AG08395 (cell line): ENCODE measurements around the gene SENP5.

ENCODE experiments used
- DNase-seq: peaks from one replicate; pipeline ENCODE4 v3.0.0; 2012; ENCODE audit warnings: mixed read lengths, low spot score

SENP5 gene

GRCh38 chr3:196883361-196883760 is 15.6 kb downstream of the SENP5 start:
- no peak for DNase-seq

- DNase-seq, result no peak
Measured at GRCh38 chr3:196886144-196886543, 18.4 kb downstream of the SENP5 start.

- no peak for DNase-seq
Measured at GRCh38 chr3:196889844-196890708, 22.4 kb downstream of the SENP5 start.

GRCh38 chr3:196894557-196895295 is 27.0 kb downstream of the SENP5 start:
- DNase-seq, result no peak

GRCh38 chr3:196896229-196896628 is 28.5 kb downstream of the SENP5 start:
- DNase-seq, result no peak

- no peak for DNase-seq
Measured at GRCh38 chr3:196901768-196902167, 34.0 kb downstream of the SENP5 start.

- DNase-seq, result no peak
Measured at GRCh38 chr3:196902296-196902695, 34.6 kb downstream of the SENP5 start.

- DNase-seq, result no peak
Measured at GRCh38 chr3:196903740-196904139, 36.0 kb downstream of the SENP5 start.

GRCh38 chr3:196914866-196915265 is 47.1 kb downstream of the SENP5 start:
- DNase-seq, result no peak

GRCh38 chr3:196915375-196915774 is 47.7 kb downstream of the SENP5 start:
- no peak for DNase-seq

- DNase-seq, result no peak
Measured at GRCh38 chr3:196916221-196916620, 48.5 kb downstream of the SENP5 start.

- no peak for DNase-seq
Measured at GRCh38 chr3:196916995-196917394, 49.3 kb downstream of the SENP5 start.

GRCh38 chr3:196918968-196919367 is 51.2 kb downstream of the SENP5 start:
- DNase-seq, result no peak

GRCh38 chr3:196920733-196921132 is 53.0 kb downstream of the SENP5 start:
- DNase-seq, result no peak

- no peak for DNase-seq
Measured at GRCh38 chr3:196927571-196928453, 60.1 kb downstream of the SENP5 start.

GRCh38 chr3:196931157-196931556 is 63.4 kb downstream of the SENP5 start:
- no peak for DNase-seq

GRCh38 chr3:196931828-196932587 is 64.3 kb downstream of the SENP5 start:
- no peak for DNase-seq

GRCh38 chr3:196932600-196932999 is 64.9 kb downstream of the SENP5 start:
- no peak for DNase-seq

GRCh38 chr3:196936288-196936687 is 68.6 kb downstream of the SENP5 start:
- no peak for DNase-seq

GRCh38 chr3:196938124-196938523 is 70.4 kb downstream of the SENP5 start:
- no peak for DNase-seq

- no peak for DNase-seq
Measured at GRCh38 chr3:196938576-196938975, 70.9 kb downstream of the SENP5 start.
